ENCODE data around the gene AZIN2.
"Not testable (repeated sequence)": the region's sequence is repeated elsewhere in the genome, so short reads cannot be mapped to it uniquely, and the experiment has no call there.

AZIN2 gene

DNA sequence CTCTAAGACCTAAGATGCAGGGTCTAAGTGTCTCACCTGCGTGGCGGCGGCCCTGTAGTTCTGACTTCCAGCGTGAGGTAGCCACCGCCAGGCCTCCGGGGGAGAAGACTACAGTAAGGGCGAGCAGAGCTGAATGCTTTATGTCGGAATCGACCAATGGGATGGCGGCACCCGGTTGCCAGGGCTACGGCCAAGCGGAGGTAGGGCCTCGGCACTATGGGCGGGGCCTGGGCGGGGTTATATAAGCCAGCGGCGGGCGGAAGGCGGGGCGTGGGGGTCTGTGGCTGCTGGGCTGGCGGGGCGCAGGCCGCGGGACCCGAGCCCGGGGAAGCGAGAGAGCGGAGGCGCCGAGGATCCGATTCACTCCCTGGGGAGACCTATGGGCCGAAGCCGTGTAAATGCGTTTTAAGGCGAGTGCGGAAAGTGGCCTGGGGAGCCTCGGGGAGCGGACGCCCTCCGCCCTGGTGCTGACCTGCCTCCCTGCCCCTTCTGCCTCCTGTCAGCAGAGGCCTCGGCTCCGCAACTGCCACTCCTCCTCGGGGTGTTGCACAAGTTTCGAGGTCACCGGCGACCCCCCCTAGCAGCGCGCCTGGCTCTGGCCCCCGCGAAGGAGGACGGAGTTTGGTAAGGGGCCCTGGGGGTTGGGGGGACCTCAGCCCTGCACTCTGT lies at the start of gene AZIN2:
TSS of gene AZIN2 (plus strand) at position 269 of the 669 bp plus-strand sequence. CDS start 1,097 bp downstream, outside the sequence.
- peak; percentile 93 for DNase-seq

- no peak for DNase-seq
Measured at GRCh38 chr1:33031506-33031905, 49.4 kb upstream of the AZIN2 start.

DNA sequence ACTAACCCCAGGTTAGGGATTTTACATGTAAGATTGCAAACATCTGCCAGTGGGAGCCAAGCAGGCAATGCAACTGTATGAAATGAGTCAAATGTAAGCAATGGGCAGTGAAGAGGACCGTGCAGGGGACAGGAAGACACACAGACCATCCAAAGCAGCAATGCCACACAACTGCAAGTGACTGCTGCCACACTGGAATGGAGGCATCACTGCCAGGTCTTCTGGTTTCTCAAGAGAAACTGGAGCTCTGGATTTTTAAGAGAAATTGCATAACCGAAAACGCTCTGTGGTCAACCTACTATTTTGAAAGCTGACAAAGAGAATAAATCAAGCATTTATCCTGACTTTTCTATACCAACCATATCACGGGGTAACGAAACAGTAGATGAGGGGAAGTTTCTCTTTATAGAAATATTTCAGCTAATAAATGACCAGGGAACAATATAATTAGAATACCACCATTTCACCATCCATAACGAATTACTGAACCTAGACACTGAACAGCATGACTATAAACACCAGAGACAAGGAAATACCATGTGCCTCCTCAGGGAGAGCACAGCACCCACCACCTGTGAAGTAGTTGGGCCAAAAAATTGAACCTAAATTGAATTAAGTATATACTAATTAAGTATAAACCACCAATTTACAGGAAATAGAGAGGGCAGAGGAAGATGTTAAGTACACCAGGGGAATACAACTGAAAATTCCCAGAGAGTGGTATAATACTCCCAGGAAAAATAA lies 48.7 kb upstream of the AZIN2 start:
- no peak for DNase-seq

- DNase-seq, result no peak
Measured at GRCh38 chr1:33036051-33036525, 44.9 kb upstream of the AZIN2 start.

GRCh38 chr1:33036526-33037503 lies 44.1 kb upstream of the AZIN2 start, which contains the start of gene AK2:
Gene AK2 (minus strand): TSS chr1:33036883. CDS start chr1:33036828, 55 bp downstream.
- DNase-seq, result peak; percentile 99

DNA sequence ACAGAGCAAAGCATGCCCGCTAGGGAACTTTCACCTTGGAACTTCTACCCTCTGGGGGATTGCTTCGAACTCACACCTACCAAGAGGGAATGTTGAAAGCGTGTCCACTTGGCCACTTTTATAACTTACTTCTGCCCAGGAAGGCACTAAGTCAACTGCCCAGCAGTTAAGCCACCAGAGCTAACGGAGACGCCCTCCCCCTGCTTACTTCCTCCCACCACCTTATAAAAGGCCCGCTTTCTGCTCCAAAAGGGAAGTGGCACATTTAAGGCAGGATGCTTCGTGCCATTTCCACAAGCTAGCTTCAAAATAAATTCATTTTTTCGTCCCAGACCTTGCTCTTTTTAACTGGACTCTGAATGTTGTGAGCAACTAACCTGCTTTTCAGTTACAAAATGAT lies 41.1 kb upstream of the AZIN2 start:
- DNase-seq, result no peak

DNA sequence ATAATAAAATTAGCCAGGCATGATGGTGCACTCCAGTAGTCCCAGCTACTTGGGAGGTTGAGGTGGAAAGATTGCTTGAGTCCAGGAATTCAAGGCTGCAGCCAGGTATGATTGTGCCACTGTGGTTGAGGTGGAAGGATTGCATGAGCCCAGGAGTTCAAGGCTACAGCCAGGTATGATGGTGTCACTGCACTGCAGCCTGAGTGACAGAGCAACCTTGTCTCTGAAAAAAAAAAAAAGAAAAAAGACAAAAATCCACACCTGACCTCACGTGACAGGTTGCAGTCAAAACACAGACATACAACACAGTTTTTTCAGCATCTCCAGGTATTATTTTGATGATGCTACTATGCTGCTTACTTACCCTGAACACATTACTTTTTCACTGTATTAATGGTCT lies 39.9 kb upstream of the AZIN2 start:
- DNase-seq, result no peak

- DNase-seq, result no peak
Measured at GRCh38 chr1:33042831-33043230, 38.1 kb upstream of the AZIN2 start.

DNA sequence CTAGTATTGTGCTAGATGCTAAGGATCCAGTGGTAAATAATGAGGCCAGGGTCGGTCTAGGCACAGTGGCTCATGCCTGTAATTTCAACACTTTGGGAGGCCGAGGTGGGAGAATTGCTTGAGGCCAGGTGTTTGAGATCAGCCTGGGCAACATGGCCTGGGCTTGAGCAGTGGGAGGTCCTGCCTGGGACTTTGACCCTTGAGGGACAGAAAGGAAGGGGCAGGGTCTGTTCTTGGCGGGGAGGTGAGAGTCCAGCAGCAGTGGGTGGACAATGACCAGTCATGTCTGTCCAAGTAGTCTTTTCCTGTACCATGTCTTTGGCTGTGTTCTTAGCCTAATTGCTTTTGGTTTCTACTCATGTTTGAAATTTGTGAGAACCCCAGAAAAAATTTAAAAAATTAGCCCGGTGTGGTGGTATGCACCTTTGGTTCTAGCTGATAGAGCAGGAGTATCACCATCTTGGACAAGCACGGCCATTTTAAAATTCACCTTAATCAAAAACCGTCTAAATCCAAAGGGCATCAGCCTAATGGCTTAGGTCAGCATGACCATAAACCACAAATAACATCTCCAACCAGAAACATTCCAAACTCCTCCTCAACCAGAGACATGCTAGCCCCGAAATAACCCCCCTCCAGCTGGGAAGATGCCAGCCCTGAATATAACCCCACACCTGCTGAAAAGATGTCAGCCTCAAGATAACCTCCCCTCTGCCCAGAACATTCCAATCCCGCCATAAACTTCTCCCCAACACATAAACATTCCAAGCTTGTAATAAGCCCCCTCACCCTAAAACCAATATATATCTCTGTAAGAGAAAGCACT lies 37.5 kb upstream of the AZIN2 start:
- DNase-seq, result no peak

GRCh38 chr1:33045246-33045645 lies 35.7 kb upstream of the AZIN2 start:
- no peak for DNase-seq

DNA sequence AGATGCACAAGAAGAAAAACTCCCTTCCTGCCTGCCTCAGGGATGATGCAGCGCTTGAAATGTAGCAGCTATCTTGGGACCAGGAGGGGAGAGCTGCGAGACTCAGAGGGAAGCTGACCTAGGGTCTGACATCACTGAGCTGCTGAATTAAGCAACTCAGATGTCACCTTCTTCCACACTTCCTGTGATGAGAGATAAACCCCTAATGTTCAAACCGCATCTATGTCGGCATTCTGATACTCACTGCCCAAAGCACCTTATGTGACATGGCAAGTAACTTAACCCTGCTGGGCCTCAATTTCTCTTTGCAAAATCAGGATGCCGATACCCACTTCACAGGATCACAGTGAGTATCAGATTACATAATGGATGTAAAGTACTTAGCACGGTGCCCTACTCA lies 35.1 kb upstream of the AZIN2 start:
- no peak for DNase-seq

GRCh38 chr1:33046234-33046633 lies 34.7 kb upstream of the AZIN2 start:
- not testable (repeated sequence) for DNase-seq

DNA sequence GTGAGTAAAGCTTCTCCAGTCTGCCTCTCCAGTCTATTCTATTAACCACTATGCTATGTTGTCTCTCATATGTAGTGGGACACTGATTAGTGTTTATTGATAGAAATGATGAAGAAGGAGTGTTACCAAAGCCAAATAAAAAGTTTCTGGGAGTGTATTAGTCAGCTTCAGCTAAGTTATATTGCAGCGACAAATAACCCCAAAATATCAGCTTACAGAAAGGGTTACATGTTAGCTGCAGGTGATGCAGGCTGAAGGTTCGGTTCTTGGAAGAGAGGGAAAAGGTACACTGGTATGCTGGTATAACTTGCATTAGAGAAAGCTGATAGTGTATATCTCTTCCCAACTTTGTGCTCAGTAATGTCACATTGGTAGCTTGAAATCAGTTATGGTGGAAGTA lies 33.7 kb upstream of the AZIN2 start:
- no peak for DNase-seq

DNA sequence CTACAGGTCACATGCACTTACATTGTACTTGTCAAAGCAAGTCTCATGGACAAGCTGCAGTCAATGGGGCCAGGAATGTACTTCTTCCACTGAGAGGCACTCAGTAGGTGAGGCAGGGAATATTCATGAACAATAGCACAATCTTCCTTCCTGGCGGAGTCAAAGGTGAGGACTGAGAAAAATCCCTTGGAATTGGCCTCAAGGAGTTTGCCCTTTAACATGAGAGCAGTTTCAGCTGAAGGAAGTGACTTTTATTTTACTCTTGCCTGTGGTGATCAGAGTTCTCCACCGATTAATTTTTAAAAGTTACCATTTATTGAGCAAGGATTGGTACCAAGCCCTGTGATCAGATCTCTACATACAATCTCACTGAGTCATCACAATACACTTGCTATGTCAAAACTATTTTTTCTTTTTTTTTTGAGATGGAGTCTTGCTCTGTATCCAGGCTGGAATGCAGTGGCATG lies 33.1 kb upstream of the AZIN2 start:
- DNase-seq, result no peak

- no peak for DNase-seq
Measured at GRCh38 chr1:33048426-33048825, 32.5 kb upstream of the AZIN2 start.

DNA sequence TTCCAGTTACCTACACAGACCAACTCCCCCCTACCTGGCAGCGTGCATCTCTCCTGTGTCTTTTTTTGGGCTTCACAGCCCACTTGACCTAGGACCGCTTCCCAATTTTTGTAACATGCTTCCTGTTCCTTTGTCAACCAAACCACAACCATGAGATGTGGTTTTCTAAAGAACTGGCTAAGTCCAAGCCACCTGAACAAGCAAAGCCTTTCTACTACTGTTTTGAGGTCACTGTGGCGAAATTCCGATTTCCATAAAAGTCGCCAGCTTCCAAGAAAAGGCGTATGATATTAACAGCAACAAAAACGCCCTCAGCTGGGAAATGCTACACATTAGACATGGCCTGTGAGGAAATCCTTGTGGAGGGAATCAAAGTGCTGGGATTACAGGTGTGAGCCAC lies 31.6 kb upstream of the AZIN2 start:
- DNase-seq, result no peak

GRCh38 chr1:33050221-33051076 lies 30.5 kb upstream of the AZIN2 start:
- DNase-seq, result no peak

- DNase-seq, result peak; percentile 38
Measured at GRCh38 chr1:33055210-33056008, 25.5 kb upstream of the AZIN2 start.

- DNase-seq, result no peak
Measured at GRCh38 chr1:33056426-33056825, 24.5 kb upstream of the AZIN2 start.

GRCh38 chr1:33057095-33057494 lies 23.9 kb upstream of the AZIN2 start:
- no peak for DNase-seq
